ENCODE measurements around the gene ZNF274.

ZNF274 gene

DNA sequence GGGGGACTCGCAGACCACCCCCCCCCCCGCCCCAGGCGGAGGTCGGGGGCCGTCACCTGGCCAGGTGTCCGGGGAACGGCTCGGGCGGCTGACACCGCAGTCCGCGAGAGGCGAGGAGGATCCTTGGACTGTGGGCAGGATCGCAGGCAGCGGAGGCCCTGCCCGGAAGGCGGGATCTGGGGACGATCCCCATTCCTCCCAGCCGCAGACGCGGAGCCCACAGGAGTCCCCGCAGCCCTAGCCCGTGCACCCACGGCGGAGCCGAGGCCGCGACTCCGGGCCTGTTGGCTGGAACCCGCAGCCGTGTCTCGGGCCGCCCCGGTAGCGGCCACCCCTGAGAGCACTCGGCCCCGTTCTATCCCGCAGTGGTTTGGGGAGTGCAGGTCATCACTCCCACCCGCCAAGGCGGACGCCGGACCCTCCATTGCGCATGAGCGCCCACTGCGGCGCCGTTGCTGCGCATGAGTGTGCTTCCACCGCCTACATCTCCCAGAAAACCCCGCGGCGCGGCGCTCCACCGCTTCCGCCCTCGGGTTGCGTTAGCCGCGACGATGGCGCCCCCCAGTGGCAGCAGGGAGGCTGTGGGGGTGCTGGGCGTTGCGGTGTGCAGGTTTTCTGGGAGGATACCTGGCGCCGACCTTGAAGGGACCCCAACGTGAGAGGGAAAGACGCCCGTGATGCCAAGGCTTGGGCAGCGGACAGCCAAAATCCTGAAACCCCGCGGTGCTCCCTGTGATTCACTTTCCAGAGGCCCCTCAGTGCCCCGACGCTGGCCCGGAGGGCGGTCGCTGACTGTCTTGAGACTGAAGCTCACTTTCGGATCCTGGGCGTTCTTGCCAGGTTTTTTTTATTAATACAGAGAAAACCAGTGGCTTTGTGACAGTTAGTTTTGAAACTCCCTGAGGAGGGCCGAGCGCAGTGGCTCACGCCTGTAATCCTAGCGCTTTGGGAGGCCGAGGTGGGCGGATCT lies 27.9 kb upstream of the ZNF274 start:
- DNase-seq (ENCODE audit: extremely low spot score) = peak; percentile 92
- CTCF ChIA-PET = interaction anchor here (0.8 to 2.3 kb wide), 9 partner anchors 10 to 751 kb away, joined by 3 to 6 read pairs (median 3); partner anchors contain the start of genes ZBTB45, ZNF274 and ZNF606
- TF ChIP-seq, protein P1, sequence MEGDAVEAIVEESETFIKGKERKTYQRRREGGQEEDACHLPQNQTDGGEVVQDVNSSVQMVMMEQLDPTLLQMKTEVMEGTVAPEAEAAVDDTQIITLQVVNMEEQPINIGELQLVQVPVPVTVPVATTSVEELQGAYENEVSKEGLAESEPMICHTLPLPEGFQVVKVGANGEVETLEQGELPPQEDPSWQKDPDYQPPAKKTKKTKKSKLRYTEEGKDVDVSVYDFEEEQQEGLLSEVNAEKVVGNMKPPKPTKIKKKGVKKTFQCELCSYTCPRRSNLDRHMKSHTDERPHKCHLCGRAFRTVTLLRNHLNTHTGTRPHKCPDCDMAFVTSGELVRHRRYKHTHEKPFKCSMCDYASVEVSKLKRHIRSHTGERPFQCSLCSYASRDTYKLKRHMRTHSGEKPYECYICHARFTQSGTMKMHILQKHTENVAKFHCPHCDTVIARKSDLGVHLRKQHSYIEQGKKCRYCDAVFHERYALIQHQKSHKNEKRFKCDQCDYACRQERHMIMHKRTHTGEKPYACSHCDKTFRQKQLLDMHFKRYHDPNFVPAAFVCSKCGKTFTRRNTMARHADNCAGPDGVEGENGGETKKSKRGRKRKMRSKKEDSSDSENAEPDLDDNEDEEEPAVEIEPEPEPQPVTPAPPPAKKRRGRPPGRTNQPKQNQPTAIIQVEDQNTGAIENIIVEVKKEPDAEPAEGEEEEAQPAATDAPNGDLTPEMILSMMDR (IDR thresholded peaks at IDR 0.05; ENCODE audit: control extremely low read depth, extremely low read depth, low read depth, missing control alignments) = peak; percentile 99
- POLR2A ChIA-PET = interaction anchor here (0.5 kb wide), 1 partner anchor 31 kb away, joined by 5 read pairs; no protein-coding TSS in a partner anchor

DNA sequence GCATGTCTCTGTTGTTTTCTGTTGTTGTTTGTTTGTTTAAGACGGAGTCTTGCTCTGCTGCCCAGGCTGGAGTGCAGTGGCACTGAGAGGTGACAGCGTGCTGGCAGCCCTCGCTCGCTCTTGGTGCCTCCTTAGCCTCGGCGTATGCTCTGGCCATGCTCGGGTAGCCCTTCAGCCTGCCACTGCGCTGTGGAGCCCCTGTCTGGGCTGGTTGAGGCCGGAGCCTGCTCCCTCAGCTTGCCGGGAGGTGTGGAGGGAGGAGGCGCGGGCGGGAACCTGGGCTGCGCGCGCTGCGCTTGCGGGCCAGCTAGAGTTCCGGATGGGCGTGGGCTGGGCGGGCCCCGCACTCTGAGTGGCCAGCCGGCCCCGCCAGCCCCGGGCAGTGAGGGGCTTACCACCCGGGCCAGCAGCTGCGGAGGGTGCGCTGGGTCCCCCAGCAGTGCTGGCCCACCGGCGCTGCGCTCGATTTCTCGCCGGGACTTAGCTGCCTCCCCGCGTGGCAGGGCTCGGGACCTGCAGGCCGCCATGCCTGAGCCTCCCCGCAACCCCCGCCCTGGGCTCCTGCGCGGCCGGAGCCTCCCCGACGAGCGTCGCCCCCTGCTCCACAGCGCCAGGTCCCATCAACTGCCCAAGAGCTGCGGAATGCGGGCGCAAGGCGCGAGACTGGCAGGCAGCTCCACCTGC lies 25.7 kb upstream of the ZNF274 start:
- ChIA-PET POLR2A (no interaction called here), CTCF (interaction anchor here (0.8 to 1.6 kb wide), 4 partner anchors 8 to 751 kb away, joined by 3 to 4 read pairs (median 3); no protein-coding TSS in a partner anchor)
- no peak for DNase-seq (ENCODE audit: extremely low spot score)
- TF ChIP-seq, protein P1 (IDR thresholded peaks at IDR 0.05; ENCODE audit: control extremely low read depth, extremely low read depth, low read depth, missing control alignments) = no peak

DNA sequence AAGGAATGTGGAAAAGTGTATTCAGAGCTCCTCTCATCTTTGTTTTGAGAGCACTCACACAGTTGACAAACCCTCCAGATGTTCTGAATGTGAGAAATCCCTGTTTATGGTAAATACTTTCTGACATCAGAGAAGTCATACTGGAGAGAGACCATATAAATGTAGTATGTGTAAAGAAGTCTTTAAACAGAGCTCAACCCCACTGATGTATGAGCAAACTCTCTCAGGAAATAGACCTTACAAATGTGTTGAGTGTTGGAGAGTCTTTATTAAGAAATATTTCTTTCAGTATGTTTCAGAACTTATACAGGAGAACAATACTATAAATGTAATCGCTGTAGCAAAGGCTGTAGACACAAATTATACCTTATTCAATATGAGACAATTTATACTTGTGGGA lies 16.6 kb upstream of the ZNF274 start:
- ChIA-PET CTCF (interaction anchor here (1.3 to 1.9 kb wide), 2 partner anchors 9 to 352 kb away, joined by 3 to 4 read pairs; no protein-coding TSS in a partner anchor), POLR2A (no interaction called here)
- no peak for DNase-seq (ENCODE audit: extremely low spot score)
- TF ChIP-seq, protein P1 (IDR thresholded peaks at IDR 0.05; ENCODE audit: control extremely low read depth, extremely low read depth, low read depth, missing control alignments) = no peak

DNA sequence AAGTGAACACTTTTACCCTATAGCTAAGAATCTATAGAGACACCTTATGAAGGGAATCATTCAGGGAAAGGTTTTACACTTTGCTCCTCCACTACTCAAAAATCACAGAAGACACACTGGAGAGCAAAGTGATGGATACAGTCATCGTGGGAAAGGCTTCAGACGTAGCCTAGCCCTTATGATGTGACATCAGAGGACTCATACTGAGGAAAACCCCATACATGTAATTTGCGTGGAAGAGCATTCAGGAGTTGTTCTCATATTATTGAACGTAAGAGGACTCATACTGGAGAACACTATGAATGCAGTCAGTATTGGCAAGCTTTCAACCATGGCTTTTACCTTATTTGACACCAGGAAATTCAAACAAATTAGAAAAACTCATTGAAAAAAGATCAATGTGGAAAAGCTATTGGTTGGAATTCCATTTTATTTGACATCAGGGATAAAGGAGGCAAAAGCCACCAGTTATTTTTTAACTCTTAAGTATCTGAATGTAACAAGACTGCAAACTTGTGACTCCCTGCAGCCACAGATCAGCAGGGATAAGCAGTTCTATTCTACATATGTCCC lies 16.1 kb upstream of the ZNF274 start:
- ChIA-PET POLR2A (interaction anchor here (0.7 kb wide), 1 partner anchor 348 kb away, joined by 5 read pairs; no protein-coding TSS in a partner anchor), CTCF (interaction anchor here (1.3 to 1.9 kb wide), 2 partner anchors 9 to 352 kb away, joined by 3 to 4 read pairs; no protein-coding TSS in a partner anchor)
- TF ChIP-seq, protein P1 (IDR thresholded peaks at IDR 0.05; ENCODE audit: control extremely low read depth, extremely low read depth, low read depth, missing control alignments) = no peak
- no peak for DNase-seq (ENCODE audit: extremely low spot score)

DNA sequence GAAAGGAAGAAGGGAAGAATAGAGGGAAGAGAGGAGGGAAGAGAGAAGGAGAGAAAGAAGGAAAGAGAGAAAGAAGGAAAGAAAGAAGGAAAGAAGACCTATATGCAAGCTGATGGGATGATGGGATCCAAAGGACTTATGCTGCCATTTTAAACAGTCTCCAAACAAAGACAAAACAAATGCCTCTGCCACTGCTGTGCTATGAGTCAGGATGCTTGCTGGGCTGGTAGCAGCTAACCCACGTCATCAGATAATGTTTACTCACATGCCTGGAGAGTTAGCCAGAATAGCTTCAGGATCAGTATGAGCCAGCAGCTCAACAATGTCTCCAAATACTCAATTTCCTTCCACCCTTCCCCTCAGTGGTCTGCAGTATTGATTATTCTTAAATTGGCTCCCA lies 12.0 kb upstream of the ZNF274 start:
- POLR2A ChIA-PET = no interaction called here
- CTCF ChIA-PET = no interaction called here
- no peak for DNase-seq (ENCODE audit: extremely low spot score)
- TF ChIP-seq, protein P1 (IDR thresholded peaks at IDR 0.05; ENCODE audit: control extremely low read depth, extremely low read depth, low read depth, missing control alignments) = no peak

Data from GM10248 (cell line).